Measurements from ENCODE around the gene SIRT3. TPM values are rescaled to one million over a fixed set of nuclear protein-coding genes. Genes with fewer than 3 reads are reported as not detected.

The SIRT3 gene
- total RNA-seq, 4 donors from 2014 or later = 9.2 to 15.0 (median 12.7) TPM

DNA sequence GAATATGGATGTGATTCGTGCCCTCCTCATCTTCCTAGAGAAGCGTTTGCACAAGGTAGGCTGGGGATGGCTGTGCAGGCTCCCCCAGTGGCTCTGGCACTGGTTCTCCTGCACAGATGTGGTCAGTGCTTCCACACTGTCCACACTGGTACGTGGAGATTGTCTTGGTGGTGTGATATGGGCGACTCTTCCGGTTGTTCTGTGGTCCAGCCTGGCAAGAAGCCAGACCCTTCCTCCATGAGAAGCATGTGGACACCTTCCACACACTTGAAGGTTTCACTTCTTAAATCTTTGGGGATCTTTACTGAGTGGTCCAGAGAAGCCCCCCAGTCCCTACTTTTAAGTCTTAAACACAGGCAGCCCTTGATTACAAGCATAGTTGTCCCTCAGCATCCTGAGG, 24.8 kb downstream of the SIRT3 start:
- DNase-seq (no peak), ATAC-seq (no peak)
- in situ Hi-C loops (cut with MboI; ENCODE audit: low sequenced_read_pairs in 4 of 4) (no loop called here), intact Hi-C loops (cut with DNase I; ENCODE audit: low total_unique reads) (no loop called here)
- Histone ChIP-seq H3K36me3 (peaks cover 0 to 68% of the 10 kb centered on the region in 2 donors), H3K27me3 (no peaks in the 10 kb centered on the region), H3K27ac (no peak overlapping the region), H3K9me3 (no peaks in the 10 kb centered on the region), H3K4me1 (peaks cover 21 to 27% of the 10 kb centered on the region in 2 donors), H3K4me3 (no peak overlapping the region)
- TF ChIP-seq, protein P1, sequence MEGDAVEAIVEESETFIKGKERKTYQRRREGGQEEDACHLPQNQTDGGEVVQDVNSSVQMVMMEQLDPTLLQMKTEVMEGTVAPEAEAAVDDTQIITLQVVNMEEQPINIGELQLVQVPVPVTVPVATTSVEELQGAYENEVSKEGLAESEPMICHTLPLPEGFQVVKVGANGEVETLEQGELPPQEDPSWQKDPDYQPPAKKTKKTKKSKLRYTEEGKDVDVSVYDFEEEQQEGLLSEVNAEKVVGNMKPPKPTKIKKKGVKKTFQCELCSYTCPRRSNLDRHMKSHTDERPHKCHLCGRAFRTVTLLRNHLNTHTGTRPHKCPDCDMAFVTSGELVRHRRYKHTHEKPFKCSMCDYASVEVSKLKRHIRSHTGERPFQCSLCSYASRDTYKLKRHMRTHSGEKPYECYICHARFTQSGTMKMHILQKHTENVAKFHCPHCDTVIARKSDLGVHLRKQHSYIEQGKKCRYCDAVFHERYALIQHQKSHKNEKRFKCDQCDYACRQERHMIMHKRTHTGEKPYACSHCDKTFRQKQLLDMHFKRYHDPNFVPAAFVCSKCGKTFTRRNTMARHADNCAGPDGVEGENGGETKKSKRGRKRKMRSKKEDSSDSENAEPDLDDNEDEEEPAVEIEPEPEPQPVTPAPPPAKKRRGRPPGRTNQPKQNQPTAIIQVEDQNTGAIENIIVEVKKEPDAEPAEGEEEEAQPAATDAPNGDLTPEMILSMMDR (IDR thresholded peaks at IDR 0.05 in 4 of 5, conservative IDR thresholded peaks at IDR 0.05 in 1 of 5) = no peak
- no peak for TF ChIP-seq POLR2A (IDR thresholded peaks at IDR 0.05)

DNA sequence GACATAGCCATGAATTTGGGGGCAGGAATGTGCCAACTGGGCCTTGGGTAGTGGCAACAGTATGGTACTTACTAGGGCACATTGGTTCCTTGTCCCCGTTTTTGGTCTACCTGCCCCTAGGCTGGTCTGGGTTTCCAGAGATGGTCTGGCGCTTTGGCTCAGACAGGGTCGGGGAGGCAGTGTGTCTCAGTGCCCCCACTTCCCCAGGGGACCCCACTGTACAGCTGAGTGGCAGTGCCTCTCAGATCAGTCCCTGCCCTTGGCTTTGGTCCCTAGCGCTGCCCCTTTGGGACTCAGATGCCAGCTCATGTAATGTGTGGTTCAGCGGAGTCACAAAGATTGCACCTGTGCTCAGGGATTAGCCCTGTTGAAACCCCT, 25.4 kb downstream of the SIRT3 start:
- in situ Hi-C loops (cut with MboI; ENCODE audit: low sequenced_read_pairs in 4 of 4) = no loop called here
- H3K27ac ChIP-seq = no peak overlapping the region
- peaks cover 26 to 32% of the 10 kb centered on the region in 2 donors for H3K4me1 ChIP-seq
- intact Hi-C loops (cut with DNase I; ENCODE audit: low total_unique reads) = no loop called here
- no peaks in the 10 kb centered on the region for H3K9me3 ChIP-seq
- peaks cover 0 to 63% of the 10 kb centered on the region in 2 donors for H3K36me3 ChIP-seq
- DNase-seq (no peak), ATAC-seq (no peak)
- TF ChIP-seq, protein P1 (IDR thresholded peaks at IDR 0.05 in 4 of 5, conservative IDR thresholded peaks at IDR 0.05 in 1 of 5) = no peak
- no peak for TF ChIP-seq POLR2A (IDR thresholded peaks at IDR 0.05)
- H3K4me3 ChIP-seq = no peak overlapping the region
- no peaks in the 10 kb centered on the region for H3K27me3 ChIP-seq

DNA sequence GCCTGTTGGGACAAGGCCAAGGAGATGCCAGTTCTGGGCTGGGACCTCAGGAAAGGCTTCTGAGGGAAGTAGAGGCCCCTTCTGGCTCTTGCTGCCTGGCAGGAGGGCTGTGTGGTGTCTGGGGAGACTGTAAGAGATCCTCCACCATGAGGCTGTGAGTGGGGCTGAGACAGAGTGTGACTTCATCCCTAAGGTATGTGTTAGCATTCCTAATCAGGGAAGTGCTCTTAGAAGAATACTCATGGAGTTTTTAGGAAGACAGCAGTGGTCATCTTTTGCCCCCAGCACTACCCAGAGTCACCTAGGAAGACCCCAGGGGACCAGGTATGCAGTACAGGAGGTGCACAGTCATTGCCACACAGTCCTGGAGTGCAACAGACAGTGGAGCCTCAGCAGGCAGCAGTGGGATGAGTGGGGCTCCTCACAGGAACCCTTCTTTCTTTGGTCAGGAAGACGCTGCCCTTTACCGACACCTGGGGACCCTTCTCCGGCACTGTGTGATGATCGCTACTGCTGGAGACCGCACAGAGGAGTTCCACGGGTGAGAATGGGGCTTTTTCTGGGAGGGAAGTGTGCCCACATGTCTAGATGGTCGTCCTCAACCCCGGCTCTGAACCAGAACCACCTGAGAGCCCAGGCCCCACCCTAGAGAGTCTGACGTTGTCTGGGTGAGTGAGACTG, 25.9 kb downstream of the SIRT3 start:
- in situ Hi-C loops (cut with MboI; ENCODE audit: low sequenced_read_pairs in 4 of 4) (no loop called here), intact Hi-C loops (cut with DNase I; ENCODE audit: low total_unique reads) (no loop called here)
- Histone ChIP-seq H3K4me3 (no peak overlapping the region), H3K27ac (peak overlapping the region in 2 of 4 donors; percentile 98 to 100), H3K9me3 (no peaks in the 10 kb centered on the region), H3K36me3 (peaks cover 0 to 62% of the 10 kb centered on the region in 2 donors), H3K4me1 (peaks cover 31 to 37% of the 10 kb centered on the region in 2 donors), H3K27me3 (no peaks in the 10 kb centered on the region)
- DNase-seq (no peak), ATAC-seq (no peak)
- no peak for TF ChIP-seq POLR2A (IDR thresholded peaks at IDR 0.05)
- TF ChIP-seq, protein P1 (IDR thresholded peaks at IDR 0.05 in 4 of 5, conservative IDR thresholded peaks at IDR 0.05 in 1 of 5) = no peak

DNA sequence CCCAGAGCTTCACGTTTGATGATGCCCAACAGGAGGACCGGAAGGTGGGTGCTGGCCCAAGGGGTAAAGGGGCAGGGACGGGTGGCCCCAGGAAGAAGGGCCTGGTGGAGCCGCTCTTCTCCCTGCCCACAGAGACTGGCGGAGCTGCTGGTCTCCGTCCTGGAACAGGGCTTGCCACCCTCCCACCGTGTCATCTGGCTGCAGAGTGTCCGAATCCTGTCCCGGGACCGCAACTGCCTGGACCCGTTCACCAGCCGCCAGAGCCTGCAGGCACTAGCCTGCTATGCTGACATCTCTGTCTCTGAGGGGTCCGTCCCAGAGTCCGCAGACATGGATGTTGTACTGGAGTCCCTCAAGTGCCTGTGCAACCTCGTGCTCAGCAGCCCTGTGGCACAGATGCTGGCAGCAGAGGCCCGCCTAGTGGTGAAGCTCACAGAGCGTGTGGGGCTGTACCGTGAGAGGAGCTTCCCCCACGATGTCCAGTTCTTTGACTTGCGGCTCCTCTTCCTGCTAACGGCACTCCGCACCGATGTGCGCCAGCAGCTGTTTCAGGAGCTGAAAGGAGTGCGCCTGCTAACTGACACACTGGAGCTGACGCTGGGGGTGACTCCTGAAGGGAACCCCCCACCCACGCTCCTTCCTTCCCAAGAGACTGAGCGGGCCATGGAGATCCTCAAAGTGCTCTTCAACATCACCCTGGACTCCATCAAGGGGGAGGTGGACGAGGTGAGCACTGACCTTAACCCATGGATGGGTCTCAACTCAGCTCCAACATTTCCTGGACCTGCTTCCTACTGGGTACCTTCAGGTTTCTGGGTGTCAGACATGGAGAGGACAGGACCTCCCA, 26.6 kb downstream of the SIRT3 start:
- ATAC-seq (no peak), DNase-seq (no peak)
- H3K36me3 ChIP-seq = peaks cover 0 to 62% of the 10 kb centered on the region in 2 donors
- no peak for TF ChIP-seq POLR2A (IDR thresholded peaks at IDR 0.05)
- TF ChIP-seq, protein P1 (IDR thresholded peaks at IDR 0.05 in 4 of 5, conservative IDR thresholded peaks at IDR 0.05 in 1 of 5) = no peak
- no peaks in the 10 kb centered on the region for H3K27me3 ChIP-seq
- intact Hi-C loops (cut with DNase I; ENCODE audit: low total_unique reads) (loop anchor here (5.0 to 10.0 kb wide), 3 partner anchors 143 to 298 kb away; partner anchors contain the start of genes ANO9 and RNH1), in situ Hi-C loops (cut with MboI; ENCODE audit: low sequenced_read_pairs in 4 of 4) (no loop called here)
- no peaks in the 10 kb centered on the region for H3K9me3 ChIP-seq
- peak overlapping the region; percentile 72 to 99 (median 84) for H3K4me3 ChIP-seq
- H3K27ac ChIP-seq = peak overlapping the region; percentile 95 to 100 (median 98)
- peaks cover 32 to 41% of the 10 kb centered on the region in 2 donors for H3K4me1 ChIP-seq

Data from gastrocnemius medialis (tissue), 4 donors.